Measurements from ENCODE around the gene PPP1R12C. TPM values are rescaled to one million over a fixed set of nuclear protein-coding genes. Genes with fewer than 3 reads are reported as not detected.

The PPP1R12C gene
- total RNA-seq, 2 donors from 2014 or later, result 81.2 to 135 TPM

DNA sequence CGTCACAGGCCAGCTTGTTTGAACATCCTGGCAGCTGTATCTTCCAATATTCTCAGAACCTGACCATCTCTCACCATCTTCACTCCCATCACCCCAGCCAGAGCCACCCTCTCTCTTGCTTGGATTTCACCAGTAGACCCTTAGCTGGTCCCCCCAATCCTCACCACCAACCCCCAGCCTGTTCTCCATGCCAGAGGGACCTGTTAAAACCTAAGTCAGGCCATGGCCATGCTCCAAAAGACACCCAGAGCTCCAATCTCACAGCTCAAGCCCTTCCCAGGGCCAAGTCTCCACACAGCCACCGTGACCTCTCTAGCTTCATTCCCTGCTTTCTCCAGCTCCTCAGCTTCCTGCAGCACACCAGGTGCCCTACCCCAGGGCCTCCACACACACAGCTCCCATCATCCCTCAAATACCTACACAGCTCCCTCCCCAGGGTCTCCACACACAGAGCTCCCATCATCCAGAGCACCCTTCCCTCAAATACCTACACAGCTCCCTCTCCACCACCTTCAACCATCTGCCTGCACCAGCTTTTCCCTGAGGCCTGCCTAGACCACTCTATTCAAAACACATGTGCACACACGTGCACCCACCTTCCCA lies 28.0 kb downstream of the PPP1R12C start:
- H3K36me3 ChIP-seq (replicated peaks in 1 of 2; ENCODE audit: insufficient read depth in 1 of 2, low read depth in 2 of 2), result peaks cover 2 to 8% of the 10 kb centered on the region in 2 donors
- H3K27ac ChIP-seq, result no peak overlapping the region
- no peaks in the 10 kb centered on the region for H3K9me3 ChIP-seq
- WGBS, 2 donors, result 94 to 95% methylated on average over 3 of the region's 3 CpGs
- DNase-seq (peak in 1 of 4 donors; percentile 9), ATAC-seq (no peak)
- H3K4me3 ChIP-seq, result no peak overlapping the region
- H3K4me1 ChIP-seq, result peaks cover 23% of the 10 kb centered on the region
- TF ChIP-seq, protein P1, sequence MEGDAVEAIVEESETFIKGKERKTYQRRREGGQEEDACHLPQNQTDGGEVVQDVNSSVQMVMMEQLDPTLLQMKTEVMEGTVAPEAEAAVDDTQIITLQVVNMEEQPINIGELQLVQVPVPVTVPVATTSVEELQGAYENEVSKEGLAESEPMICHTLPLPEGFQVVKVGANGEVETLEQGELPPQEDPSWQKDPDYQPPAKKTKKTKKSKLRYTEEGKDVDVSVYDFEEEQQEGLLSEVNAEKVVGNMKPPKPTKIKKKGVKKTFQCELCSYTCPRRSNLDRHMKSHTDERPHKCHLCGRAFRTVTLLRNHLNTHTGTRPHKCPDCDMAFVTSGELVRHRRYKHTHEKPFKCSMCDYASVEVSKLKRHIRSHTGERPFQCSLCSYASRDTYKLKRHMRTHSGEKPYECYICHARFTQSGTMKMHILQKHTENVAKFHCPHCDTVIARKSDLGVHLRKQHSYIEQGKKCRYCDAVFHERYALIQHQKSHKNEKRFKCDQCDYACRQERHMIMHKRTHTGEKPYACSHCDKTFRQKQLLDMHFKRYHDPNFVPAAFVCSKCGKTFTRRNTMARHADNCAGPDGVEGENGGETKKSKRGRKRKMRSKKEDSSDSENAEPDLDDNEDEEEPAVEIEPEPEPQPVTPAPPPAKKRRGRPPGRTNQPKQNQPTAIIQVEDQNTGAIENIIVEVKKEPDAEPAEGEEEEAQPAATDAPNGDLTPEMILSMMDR (IDR thresholded peaks at IDR 0.05), result no peak
- TF ChIP-seq POLR2A (IDR thresholded peaks at IDR 0.05), result no peak
- intact Hi-C loops (cut with DNase I), result no loop called here
- H3K27me3 ChIP-seq, result no peaks in the 10 kb centered on the region

DNA sequence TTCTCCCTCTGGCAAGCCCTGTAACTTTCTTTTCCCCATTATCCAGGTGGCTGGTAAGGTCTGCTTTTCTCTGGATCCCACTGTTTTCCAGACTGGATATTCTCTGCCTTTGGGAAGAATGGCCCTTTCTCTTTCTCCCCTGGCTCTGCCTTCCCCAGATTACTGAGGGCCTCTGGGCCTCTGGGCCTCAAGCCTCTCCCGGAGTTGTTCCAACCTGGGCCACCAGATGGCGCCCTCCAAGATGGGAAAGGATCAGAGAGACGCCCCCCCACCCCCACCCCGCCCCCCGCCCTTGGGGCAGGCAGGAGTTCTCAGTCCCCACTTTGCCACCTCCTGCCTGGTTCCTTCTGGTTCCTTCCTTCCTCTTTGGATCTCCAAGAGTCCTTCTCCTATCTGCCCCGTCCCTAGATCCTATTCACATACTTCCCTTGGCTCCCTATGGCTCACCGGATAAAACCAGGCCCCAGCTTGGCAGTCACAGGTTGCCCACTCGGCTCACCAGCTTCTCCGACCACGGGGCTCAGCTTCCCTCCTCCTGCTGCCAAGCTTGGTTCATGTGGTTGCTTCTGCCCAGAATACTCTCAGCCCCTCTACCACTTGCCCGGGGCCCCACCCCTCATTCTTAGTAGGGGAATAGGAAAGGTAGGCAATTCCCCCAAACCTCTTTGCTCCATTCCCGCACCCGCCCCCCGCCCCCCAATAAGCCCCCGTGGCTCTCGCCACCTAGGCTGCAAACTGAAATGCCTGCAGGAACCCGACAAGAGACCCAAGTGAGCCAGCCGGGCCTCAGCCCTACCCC lies 28.7 kb downstream of the PPP1R12C start:
- H3K27me3 ChIP-seq, result no peaks in the 10 kb centered on the region
- peaks cover 23% of the 10 kb centered on the region for H3K4me1 ChIP-seq
- DNase-seq, result peak; percentile 69 to 82 (median 74)
- no peak overlapping the region for H3K4me3 ChIP-seq
- TF ChIP-seq, protein P1 (IDR thresholded peaks at IDR 0.05), result peak; percentile 43 to 80 (median 48)
- no peak for TF ChIP-seq POLR2A (IDR thresholded peaks at IDR 0.05)
- H3K27ac ChIP-seq, result peak overlapping the region in 1 of 4 donors; percentile 29
- 48 to 53% methylated on average over 12 to 13 of the region's 18 CpGs for WGBS, 2 donors
- intact Hi-C loops (cut with DNase I), result no loop called here
- no peaks in the 10 kb centered on the region for H3K9me3 ChIP-seq
- ATAC-seq, result peak; percentile 51
- H3K36me3 ChIP-seq (replicated peaks in 1 of 2; ENCODE audit: insufficient read depth in 1 of 2, low read depth in 2 of 2), result peaks cover 0 to 8% of the 10 kb centered on the region in 2 donors

DNA sequence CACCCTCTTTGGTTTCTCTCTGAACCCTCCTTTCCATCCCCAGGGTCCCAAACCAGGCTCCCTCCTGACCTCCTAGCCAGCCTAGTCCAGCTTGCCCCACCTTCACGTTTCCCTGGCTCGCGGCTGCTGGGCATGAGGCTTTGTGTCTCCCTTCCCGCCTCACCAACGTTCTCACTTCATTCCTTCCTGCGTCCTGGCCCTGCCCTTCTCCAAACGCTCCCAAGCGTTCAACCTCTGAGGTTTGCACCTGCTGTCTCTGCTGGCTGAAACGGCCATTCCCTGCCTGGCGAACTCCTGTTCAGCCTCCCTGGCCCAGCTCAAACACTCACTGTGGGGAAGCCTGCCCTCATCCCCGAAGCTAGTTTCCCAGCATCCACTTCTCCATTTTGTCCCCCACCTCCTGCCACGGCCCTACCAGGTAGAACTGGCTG lies 29.4 kb downstream of the PPP1R12C start:
- H3K27me3 ChIP-seq, result peaks cover 0 to 5% of the 10 kb centered on the region in 2 donors
- no peak for TF ChIP-seq POLR2A (IDR thresholded peaks at IDR 0.05)
- TF ChIP-seq, protein P1 (IDR thresholded peaks at IDR 0.05), result no peak
- peak overlapping the region in 1 of 4 donors; percentile 29 for H3K27ac ChIP-seq
- no peaks in the 10 kb centered on the region for H3K9me3 ChIP-seq
- DNase-seq (no peak), ATAC-seq (no peak)
- intact Hi-C loops (cut with DNase I), result no loop called here
- WGBS, 2 donors, result 69 to 77% methylated on average over 12 of the region's 12 CpGs
- H3K4me1 ChIP-seq, result peaks cover 23% of the 10 kb centered on the region
- peaks cover 0 to 8% of the 10 kb centered on the region in 2 donors for H3K36me3 ChIP-seq (replicated peaks in 1 of 2; ENCODE audit: insufficient read depth in 1 of 2, low read depth in 2 of 2)
- no peak overlapping the region for H3K4me3 ChIP-seq

DNA sequence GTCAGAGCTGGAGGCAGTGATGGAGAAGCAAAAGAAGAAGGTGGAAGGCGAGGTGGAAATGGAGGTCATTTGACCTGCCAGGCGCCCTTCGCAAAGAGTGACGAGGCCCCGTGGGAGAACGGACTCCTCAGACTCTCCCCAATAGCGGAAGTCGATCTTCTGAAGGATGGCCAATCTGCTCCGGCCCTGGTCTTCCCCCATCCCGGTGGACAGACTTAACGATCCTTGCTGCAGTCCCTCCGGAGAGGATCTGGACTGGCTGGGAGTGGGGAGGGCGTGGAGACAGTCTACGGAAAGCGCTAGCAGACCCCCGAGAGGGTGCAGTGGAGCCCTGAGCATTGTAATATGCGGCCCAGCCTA lies 29.9 kb downstream of the PPP1R12C start:
- H3K27ac ChIP-seq, result peak overlapping the region in 1 of 4 donors; percentile 29
- DNase-seq, result no peak

More for the DNA sequence above, 29.9 kb downstream of the PPP1R12C start:
- ATAC-seq, result no peak
- intact Hi-C loops (cut with DNase I), result no loop called here
- TF ChIP-seq POLR2A (IDR thresholded peaks at IDR 0.05), result no peak
- TF ChIP-seq, protein P1 (IDR thresholded peaks at IDR 0.05), result no peak
- Histone ChIP-seq H3K4me3 (no peak overlapping the region), H3K9me3 (no peaks in the 10 kb centered on the region), H3K36me3 (replicated peaks in 1 of 2; ENCODE audit: insufficient read depth in 1 of 2, low read depth in 2 of 2) (peaks cover 0 to 8% of the 10 kb centered on the region in 2 donors), H3K27me3 (peaks cover 0 to 7% of the 10 kb centered on the region in 2 donors), H3K4me1 (peaks cover 23% of the 10 kb centered on the region)
- WGBS, 2 donors, result 51 to 58% methylated on average over 10 to 17 of the region's 17 CpGs

Measured in body of pancreas (tissue), 4 donors.